OCI-LY7 (cell line): Measurements from ENCODE around the gene FBLN2. TPM values are rescaled to one million over a fixed set of nuclear protein-coding genes. Genes with fewer than 3 reads are reported as not detected.

ENCODE experiments used
- BruUV-seq: library from RNA; stranded (reverse); fragments of 400-500 nt; replicated peaks from 2 replicates; lab custom pipeline; 2021; lab: Mats Ljungman, UMichigan
- CTCF ChIA-PET: fragments of 300-600 bp; sonication (Branson Sonifier 250); formaldehyde crosslinking; loops from one replicate; lab custom pipeline; 2022; ENCODE audit warnings: antibody characterized with exemption; ENCODE audit not compliant: unreplicated experiment; lab: Charles Lee
- POLR2A ChIA-PET: fragments of 300-600 bp; sonication (Branson Sonifier 250); formaldehyde crosslinking; loops from one replicate; lab custom pipeline; 2022; ENCODE audit warnings: antibody characterized with exemption; lab: Charles Lee
- DNase-seq: peaks from one replicate; pipeline ENCODE4 v3.0.0-alpha.2; 2015; ENCODE audit warnings: low spot score
- H2AFZ ChIP-seq: fragments of 200-600 bp; sonication (generic), shearing (Covaris generic); 2 replicates; pipeline ENCODE4 v1.6.1; 2014; ENCODE audit warnings: mild to moderate bottlenecking, antibody characterized with exemption, low read length, moderate library complexity
- H3K27ac ChIP-seq: fragments of 200-600 bp; sonication (generic); 2 replicates; pipeline ENCODE4 v1.5.1; 2014; ENCODE audit warnings: mixed run types, low read depth, mild to moderate bottlenecking, moderate library complexity, low read length, inconsistent platforms; ENCODE audit not compliant: poor library complexity, severe bottlenecking
- H3K36me3 ChIP-seq: fragments of 200-600 bp; sonication (generic); 2 replicates; pipeline ENCODE4 v1.6.1; 2014; ENCODE audit warnings: mild to moderate bottlenecking, antibody characterized with exemption, low read length, moderate library complexity, mixed read lengths; ENCODE audit not compliant: insufficient read depth
- H3K4me1 ChIP-seq: fragments of 200-600 bp; sonication (generic); 2 replicates; pipeline ENCODE4 v1.5.1; 2014; ENCODE audit warnings: mild to moderate bottlenecking, low read length; ENCODE audit not compliant: insufficient read depth, poor library complexity, severe bottlenecking
- H3K4me2 ChIP-seq: fragments of 200-600 bp; sonication (generic); 2 replicates; pipeline ENCODE4 v1.6.1; 2014; ENCODE audit warnings: mild to moderate bottlenecking, low read length
- H3K4me3 ChIP-seq: fragments of 200-600 bp; sonication (generic); 2 replicates; pipeline ENCODE4 v1.5.1; 2014; ENCODE audit warnings: mild to moderate bottlenecking, low read depth, low read length; ENCODE audit not compliant: poor library complexity, severe bottlenecking
- H3K79me2 ChIP-seq: fragments of 200-600 bp; sonication (generic); 2 replicates; pipeline ENCODE4 v1.6.1; 2016; ENCODE audit warnings: low read depth, mild to moderate bottlenecking, low read length, moderate library complexity, mixed read lengths; ENCODE audit not compliant: insufficient read depth
- H3K9me2 ChIP-seq: fragments of 200-600 bp; sonication (generic); 2 replicates; pipeline ENCODE4 v1.6.1; 2016; ENCODE audit warnings: mild to moderate bottlenecking, low read length, mixed read lengths; ENCODE audit not compliant: insufficient read depth
- H3K9me3 ChIP-seq: fragments of 200-600 bp; sonication (generic); 2 replicates; pipeline ENCODE4 v1.6.1; 2014; ENCODE audit warnings: mild to moderate bottlenecking, mixed run types, low read length, mixed read lengths
- H4K20me1 ChIP-seq: fragments of 200-600 bp; sonication (generic); 2 replicates; pipeline ENCODE4 v1.6.1; 2014; ENCODE audit warnings: mild to moderate bottlenecking, antibody characterized with exemption, low read length, moderate library complexity, mixed read lengths; ENCODE audit not compliant: insufficient read depth
- EZH2phosphoT487 ChIP-seq: fragments of 200-600 bp; sonication (generic); IDR thresholded peaks from 2 replicates; pipeline ENCODE4 v1.6.1; 2018; ENCODE audit warnings: low read depth, borderline replicate concordance, mild to moderate bottlenecking, mixed run types, antibody characterized with exemption, low read length, moderate library complexity, mixed read lengths
- intact Hi-C: fragments of 100-400 bp; cut with micrococcal nuclease; formaldehyde crosslinking; loops from one replicate; pipeline ENCODE4 v1.10.0; 2022; ENCODE audit not compliant: unreplicated experiment
- total RNA-seq, 2 experiments: library from RNA; depleted of rRNA in 1 of 2; stranded (reverse); fragments of >200 nt in 1 of 2; shearing (Covaris generic) in 1 of 2; gene quantifications; 2 replicates each; pipeline ENCODE4 v1.2.3, GENCODE V29; 2014 to 2022
- TF ChIP-seq, protein P1 (sequence below): fragments of 200-600 bp; sonication (generic); conservative IDR thresholded peaks from 2 replicates; pipeline ENCODE4 v1.5.1; 2014; ENCODE audit warnings: mild to moderate bottlenecking, antibody characterized with exemption, low read length, moderate library complexity, mixed read lengths

Gene FBLN2
- total RNA-seq, 2 experiments from 2014 or later: not detected

DNA sequence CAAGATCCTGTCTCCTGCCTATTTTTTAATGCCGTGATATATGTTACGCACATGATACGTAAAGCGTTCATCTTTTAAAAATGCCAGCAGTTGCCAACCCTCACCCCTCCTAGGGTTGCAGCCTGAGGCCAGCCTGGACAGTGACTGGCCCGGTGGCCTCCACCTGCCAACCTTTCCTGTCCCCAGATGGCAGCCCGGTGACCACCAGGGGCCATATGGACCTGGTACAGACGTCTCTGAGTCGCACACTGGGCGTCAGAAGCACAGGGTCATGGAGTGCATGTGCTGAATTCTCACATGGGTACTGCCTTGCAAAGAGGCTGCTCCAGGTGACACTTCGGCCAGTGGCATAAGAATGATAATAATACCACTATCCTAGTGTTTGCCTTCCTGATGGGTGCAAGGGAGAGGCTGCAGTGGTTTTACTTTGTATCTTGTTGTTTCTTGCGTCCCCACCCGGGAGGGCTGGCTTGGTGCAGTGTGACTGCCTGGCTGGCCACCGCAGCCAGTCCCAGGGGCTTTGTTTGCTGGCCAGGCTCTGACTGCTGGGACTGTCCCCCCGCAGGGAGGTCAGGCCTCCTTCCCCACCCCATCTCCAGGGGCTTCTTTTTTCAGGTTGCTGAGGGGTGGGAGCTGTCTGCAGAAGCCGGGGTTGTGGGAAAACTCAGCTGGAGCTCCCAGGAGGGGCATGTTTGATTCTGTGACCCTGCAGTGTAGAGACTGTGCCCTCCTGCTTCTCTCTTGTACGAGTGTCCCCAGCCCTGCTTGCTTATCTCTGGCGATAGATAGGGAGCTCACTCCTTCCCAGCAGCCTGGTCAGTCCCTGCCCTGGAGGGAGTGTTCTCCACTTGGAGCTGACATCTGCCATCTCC lies 16.9 kb downstream of the FBLN2 start:
- Histone ChIP-seq H3K36me3 (no peaks in the 10 kb centered on the region), H3K9me3 (no peaks in the 10 kb centered on the region), H4K20me1 (no peaks in the 10 kb centered on the region), H3K9me2 (no peaks in the 10 kb centered on the region), H3K4me1 (no peaks in the 10 kb centered on the region), H3K27ac (no peak overlapping the region), H3K4me2 (no peak overlapping the region), H3K79me2 (no peaks in the 10 kb centered on the region), H3K4me3 (no peak overlapping the region), H2AFZ (no peak overlapping the region)
- intact Hi-C loops: no loop called here
- no peak for DNase-seq
- no TSS peak for BruUV-seq
- POLR2A ChIA-PET: no interaction called here
- TF ChIP-seq, protein P1, sequence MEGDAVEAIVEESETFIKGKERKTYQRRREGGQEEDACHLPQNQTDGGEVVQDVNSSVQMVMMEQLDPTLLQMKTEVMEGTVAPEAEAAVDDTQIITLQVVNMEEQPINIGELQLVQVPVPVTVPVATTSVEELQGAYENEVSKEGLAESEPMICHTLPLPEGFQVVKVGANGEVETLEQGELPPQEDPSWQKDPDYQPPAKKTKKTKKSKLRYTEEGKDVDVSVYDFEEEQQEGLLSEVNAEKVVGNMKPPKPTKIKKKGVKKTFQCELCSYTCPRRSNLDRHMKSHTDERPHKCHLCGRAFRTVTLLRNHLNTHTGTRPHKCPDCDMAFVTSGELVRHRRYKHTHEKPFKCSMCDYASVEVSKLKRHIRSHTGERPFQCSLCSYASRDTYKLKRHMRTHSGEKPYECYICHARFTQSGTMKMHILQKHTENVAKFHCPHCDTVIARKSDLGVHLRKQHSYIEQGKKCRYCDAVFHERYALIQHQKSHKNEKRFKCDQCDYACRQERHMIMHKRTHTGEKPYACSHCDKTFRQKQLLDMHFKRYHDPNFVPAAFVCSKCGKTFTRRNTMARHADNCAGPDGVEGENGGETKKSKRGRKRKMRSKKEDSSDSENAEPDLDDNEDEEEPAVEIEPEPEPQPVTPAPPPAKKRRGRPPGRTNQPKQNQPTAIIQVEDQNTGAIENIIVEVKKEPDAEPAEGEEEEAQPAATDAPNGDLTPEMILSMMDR: no peak
- TF ChIP-seq EZH2phosphoT487: no peak
- CTCF ChIA-PET: no interaction called here

DNA sequence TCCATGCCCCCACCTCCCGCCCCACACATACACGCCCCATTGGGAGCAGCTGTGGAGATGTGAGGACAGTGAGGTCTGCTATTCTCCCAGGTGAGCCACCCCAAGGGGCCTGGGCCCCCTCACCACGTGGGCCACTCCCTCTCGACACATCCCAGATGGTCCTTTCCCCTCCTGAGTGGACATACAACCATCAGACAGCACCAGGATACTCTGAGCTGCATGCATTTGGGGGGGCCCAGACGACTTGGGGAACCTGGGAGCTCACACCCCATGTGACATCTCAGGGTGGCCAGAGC lies 17.5 kb downstream of the FBLN2 start:
- TF ChIP-seq EZH2phosphoT487: no peak
- H3K79me2 ChIP-seq: no peaks in the 10 kb centered on the region
- H2AFZ ChIP-seq: no peak overlapping the region
- no TSS peak for BruUV-seq
- no peaks in the 10 kb centered on the region for H3K9me3 ChIP-seq
- no peaks in the 10 kb centered on the region for H4K20me1 ChIP-seq
- no peaks in the 10 kb centered on the region for H3K36me3 ChIP-seq
- H3K9me2 ChIP-seq: no peaks in the 10 kb centered on the region
- no peaks in the 10 kb centered on the region for H3K4me1 ChIP-seq
- POLR2A ChIA-PET: no interaction called here
- DNase-seq: no peak
- no peak overlapping the region for H3K4me3 ChIP-seq
- H3K4me2 ChIP-seq: no peak overlapping the region
- CTCF ChIA-PET: no interaction called here
- intact Hi-C loops: no loop called here
- H3K27ac ChIP-seq: no peak overlapping the region

DNA sequence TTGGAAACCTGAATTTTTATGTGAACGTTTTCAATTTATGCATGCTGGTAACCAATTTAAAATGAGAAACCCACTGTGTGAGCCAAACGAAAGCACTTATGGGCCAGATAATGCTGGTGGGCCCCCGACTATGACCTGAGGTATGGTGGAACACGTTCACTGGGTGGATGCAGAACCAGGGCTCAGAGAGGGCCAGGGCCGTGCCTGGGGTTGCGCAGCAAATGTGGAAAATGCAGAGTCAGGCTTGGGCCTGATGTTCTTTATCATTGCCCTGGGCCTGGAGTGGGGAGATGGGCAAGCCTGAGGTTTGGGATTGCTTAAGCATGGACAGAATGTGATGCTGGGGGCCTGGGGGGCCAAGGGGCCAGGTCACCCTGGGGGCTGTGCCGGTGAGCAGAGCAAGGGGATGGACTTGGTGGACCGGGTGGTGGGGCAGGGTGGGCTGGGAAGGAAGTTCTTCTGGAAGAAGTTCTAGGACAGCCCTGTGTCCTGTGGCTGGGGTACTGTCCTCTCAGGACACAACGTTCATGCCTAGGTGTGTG lies 17.9 kb downstream of the FBLN2 start:
- no peak overlapping the region for H3K4me3 ChIP-seq
- no peak overlapping the region for H2AFZ ChIP-seq
- ChIA-PET CTCF (no interaction called here), POLR2A (no interaction called here)
- no peaks in the 10 kb centered on the region for H3K36me3 ChIP-seq
- DNase-seq: no peak
- TF ChIP-seq, protein P1: no peak
- no peak for TF ChIP-seq EZH2phosphoT487
- H3K4me1 ChIP-seq: no peaks in the 10 kb centered on the region
- H3K9me3 ChIP-seq: no peaks in the 10 kb centered on the region
- no peak overlapping the region for H3K27ac ChIP-seq
- BruUV-seq: no TSS peak
- intact Hi-C loops: no loop called here
- no peaks in the 10 kb centered on the region for H3K79me2 ChIP-seq
- H3K4me2 ChIP-seq: no peak overlapping the region
- H3K9me2 ChIP-seq: no peaks in the 10 kb centered on the region
- H4K20me1 ChIP-seq: no peaks in the 10 kb centered on the region
